Measurements from ENCODE around the gene CRKL.

The CRKL gene

DNA sequence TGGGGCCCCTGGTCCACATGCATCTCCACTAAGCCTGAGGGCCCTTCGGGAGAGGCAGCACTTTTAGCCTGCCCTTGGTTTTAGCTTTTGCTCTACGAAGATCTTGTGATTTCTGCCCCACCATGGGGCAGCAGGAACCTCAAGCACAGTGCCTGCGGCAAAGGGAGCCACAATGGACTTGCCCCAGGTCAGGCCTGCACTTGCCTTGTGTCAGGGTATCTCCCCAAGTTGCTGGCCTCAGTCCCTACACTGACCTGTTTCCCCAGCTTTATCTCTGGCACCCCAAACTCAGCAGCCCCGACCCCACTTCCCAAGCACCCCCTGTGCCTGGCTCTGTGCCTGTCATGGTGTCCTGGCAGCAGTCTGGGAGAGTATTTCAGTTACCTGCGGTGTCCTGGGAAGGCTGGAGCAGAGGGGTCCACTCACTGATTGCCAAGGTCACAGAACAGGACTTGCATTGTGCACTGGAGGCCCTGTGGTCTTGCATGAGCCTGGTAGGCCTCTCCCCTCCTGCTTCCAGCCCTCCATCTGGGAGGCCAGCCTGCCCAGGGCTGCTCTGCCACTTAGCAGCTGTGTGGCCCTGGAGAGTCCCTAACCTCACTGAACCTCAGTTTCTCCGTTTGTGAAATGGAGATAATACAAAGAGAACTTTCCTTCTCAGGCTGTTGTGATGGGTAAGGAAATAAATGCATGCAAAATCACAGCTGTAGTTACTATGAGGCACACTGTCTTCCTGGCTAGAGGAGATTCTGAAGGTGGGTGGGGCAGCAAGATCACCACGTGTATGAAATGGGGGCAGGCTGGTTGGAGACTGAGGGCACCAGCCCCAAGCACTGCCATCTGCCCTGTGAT, 46.2 kb downstream of the CRKL start:
- no peak overlapping the region for H3K4me3 ChIP-seq (ENCODE audit: low read depth, low read length)
- no peak for TF ChIP-seq CTCF (conservative IDR thresholded peaks at IDR 0.05; ENCODE audit: low read depth, low read length)
- no peak for DNase-seq (ENCODE audit: low read depth)

GRCh38 chr22:20964090-20964798, 47.0 kb downstream of the CRKL start:
- DNase-seq (ENCODE audit: low read depth), result no peak
- no peak overlapping the region for H3K4me3 ChIP-seq (ENCODE audit: low read depth, low read length)
- no peak for TF ChIP-seq CTCF (conservative IDR thresholded peaks at IDR 0.05; ENCODE audit: low read depth, low read length)

DNA sequence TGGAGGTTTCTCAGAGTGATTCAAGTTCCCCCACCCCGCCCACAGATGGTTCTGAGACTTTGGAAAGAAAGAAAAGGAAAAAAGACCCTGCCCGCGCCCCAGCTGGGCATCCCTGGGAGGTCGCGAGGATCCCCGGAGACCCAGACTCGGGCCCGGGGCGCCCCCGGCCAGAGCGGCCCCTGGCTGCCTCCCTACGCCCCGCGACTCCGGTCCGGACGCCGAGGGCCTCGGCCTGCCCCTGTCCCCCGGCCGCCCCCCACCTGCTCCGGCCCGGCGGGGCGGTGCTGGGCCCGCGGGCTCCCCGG, 47.5 kb downstream of the CRKL start:
- no peak for DNase-seq (ENCODE audit: low read depth)
- peak overlapping the region; percentile 17 for H3K4me3 ChIP-seq (ENCODE audit: low read depth, low read length)
- no peak for TF ChIP-seq CTCF (conservative IDR thresholded peaks at IDR 0.05; ENCODE audit: low read depth, low read length)

GRCh38 chr22:20965104-20965887, 48.1 kb downstream of the CRKL start:
- no peak for DNase-seq (ENCODE audit: low read depth)
- peak overlapping the region; percentile 37 for H3K4me3 ChIP-seq (ENCODE audit: low read depth, low read length)
- TF ChIP-seq CTCF (conservative IDR thresholded peaks at IDR 0.05; ENCODE audit: low read depth, low read length), result no peak

DNA sequence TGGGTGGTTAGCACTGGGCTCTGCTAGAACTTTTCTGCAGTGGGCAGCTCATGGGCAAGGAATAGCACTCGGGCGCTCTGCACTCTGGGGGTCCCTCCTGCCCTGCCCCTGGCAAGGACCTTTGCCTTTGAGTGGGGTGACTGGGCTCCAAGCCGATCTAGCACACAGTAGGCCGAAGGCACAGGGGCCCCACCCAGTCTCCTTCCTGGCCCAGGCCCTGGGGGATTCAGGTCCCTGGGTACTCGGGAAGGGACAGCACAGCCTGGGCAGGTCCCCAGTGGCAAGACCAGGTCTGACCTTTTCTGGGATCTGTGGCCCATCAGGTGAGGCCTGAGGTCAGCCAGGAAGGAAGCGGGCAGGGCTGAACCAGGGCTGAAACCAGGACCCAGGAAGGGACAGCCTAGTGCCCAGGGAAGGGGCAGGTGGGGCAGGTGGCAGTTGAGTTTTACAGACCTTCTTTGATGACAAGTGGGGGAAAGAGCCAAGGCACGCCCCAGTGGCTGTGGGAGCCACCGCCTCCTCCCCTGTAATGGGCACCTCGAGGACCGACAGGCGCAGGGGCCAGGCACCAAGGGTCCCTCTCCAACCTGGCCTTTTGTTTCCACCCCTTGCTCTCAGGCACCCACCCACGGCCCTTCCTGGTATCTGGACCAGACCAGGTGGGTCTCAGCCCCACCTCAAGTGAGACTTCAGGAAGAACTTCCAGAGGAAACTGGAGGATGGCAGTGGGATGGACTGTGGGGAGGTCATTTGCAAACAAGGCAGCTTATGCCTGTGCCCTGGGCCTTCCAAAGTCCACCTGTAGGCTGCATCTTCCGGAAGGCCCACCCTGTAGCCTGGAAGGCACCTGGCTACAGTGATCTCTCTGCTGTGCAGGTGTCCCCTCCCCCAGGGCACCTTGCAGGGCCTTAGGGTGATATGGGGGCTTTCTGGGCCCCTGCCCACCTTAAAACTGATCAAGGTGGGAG, 49.0 kb downstream of the CRKL start:
- no peak overlapping the region for H3K4me3 ChIP-seq (ENCODE audit: low read depth, low read length)
- DNase-seq (ENCODE audit: low read depth), result no peak
- no peak for TF ChIP-seq CTCF (conservative IDR thresholded peaks at IDR 0.05; ENCODE audit: low read depth, low read length)

Measured in choroid plexus epithelial cell (primary cell).